C4-2B (cell line): ENCODE measurements around the gene NUDT14.

ENCODE experiments used
- ZFX ChIP-seq: fragments of 450-650 bp; IDR thresholded peaks from 2 replicates; pipeline ENCODE4 v1.6.1; 2017
- TF ChIP-seq, protein P1 (sequence below): fragments of 450-650 bp; conservative IDR thresholded peaks from 2 replicates; pipeline ENCODE4 v1.5.1; 2017; ENCODE audit warnings: mild to moderate bottlenecking

DNA sequence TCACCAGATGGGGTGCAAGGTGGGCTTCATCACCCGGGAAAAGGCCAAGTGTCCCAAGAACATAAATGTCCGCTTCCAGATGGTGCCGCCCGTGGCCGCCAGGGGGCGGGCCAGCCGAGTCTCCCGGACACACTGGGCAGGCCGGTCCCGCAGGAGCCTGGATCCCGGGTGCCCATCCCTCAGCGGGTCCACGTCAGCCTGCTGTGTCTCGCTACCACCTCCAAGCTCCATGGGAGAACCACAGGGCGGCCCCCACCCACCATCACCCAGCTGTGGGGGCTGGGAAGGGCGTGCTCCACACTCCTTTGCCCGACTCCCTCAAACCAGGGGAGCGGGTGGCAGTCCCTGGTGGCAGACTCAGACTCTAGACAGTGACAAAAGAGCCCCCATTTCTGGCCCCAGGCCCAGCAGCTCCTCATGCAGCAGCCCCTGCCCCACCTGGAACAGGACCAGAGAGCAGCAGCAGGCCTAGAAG, 22.0 kb upstream of the NUDT14 start:
- TF ChIP-seq, protein P1, sequence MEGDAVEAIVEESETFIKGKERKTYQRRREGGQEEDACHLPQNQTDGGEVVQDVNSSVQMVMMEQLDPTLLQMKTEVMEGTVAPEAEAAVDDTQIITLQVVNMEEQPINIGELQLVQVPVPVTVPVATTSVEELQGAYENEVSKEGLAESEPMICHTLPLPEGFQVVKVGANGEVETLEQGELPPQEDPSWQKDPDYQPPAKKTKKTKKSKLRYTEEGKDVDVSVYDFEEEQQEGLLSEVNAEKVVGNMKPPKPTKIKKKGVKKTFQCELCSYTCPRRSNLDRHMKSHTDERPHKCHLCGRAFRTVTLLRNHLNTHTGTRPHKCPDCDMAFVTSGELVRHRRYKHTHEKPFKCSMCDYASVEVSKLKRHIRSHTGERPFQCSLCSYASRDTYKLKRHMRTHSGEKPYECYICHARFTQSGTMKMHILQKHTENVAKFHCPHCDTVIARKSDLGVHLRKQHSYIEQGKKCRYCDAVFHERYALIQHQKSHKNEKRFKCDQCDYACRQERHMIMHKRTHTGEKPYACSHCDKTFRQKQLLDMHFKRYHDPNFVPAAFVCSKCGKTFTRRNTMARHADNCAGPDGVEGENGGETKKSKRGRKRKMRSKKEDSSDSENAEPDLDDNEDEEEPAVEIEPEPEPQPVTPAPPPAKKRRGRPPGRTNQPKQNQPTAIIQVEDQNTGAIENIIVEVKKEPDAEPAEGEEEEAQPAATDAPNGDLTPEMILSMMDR: peak; percentile 97
- TF ChIP-seq ZFX: no peak
